Ammon's horn (tissue), 1 donor: ENCODE data around the gene KBTBD2.
"Not testable (repeated sequence)": the region's sequence is repeated elsewhere in the genome, so short reads cannot be mapped to it uniquely, and the experiment has no call there.

ENCODE experiments used
- DNase-seq: peaks from one replicate; pipeline ENCODE4 v3.0.0-alpha.2; 2016; ENCODE audit warnings: low spot score

The KBTBD2 gene

GRCh38 chr7:32855837-32856775 is 35.5 kb downstream of the KBTBD2 start:
- DNase-seq: not testable (repeated sequence)

- DNase-seq: not testable (repeated sequence)
Observed at GRCh38 chr7:32850654-32851053, 40.9 kb downstream of the KBTBD2 start.

GRCh38 chr7:32848655-32849054 is 42.9 kb downstream of the KBTBD2 start:
- not testable (repeated sequence) for DNase-seq

GRCh38 chr7:32846630-32847225 is 44.8 kb downstream of the KBTBD2 start:
- DNase-seq: peak; percentile 89

GRCh38 chr7:32844748-32845147 is 46.8 kb downstream of the KBTBD2 start:
- DNase-seq: not testable (repeated sequence)

GRCh38 chr7:32843763-32844162 is 47.8 kb downstream of the KBTBD2 start:
- not testable (repeated sequence) for DNase-seq

GRCh38 chr7:32839846-32840245 is 51.7 kb downstream of the KBTBD2 start:
- not testable (repeated sequence) for DNase-seq

- not testable (repeated sequence) for DNase-seq
Observed at GRCh38 chr7:32828996-32829752, 62.4 kb downstream of the KBTBD2 start.
